ENCODE data around the gene OR6C3. TPM values are rescaled to one million over a fixed set of nuclear protein-coding genes. Genes with fewer than 3 reads are reported as not detected.

OR6C3 gene
- total RNA-seq (2013): not detected
- polyA plus RNA-seq: not detected
- polyA minus RNA-seq: not detected in 2 replicates
- total RNA-seq: 0 to 0.45 (median 0) reads per million in 11 experiments

DNA sequence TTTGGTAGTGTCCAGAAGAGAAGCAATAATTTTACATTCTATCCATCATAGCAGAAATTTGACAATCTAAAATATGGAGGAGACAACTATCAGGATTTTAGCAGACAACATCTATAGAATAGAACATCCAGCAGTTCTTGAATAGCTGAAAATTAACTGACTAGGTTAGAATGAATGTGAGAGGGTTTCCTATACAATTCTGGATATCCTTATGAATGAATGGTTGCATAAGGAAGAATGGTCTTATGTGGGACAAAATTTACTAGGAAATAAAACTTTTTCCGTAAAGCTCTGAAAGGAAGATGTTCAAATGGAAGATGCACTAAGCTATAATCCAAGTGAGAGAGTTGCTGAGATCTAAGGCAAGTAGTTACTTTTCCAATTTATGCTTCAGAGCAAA is at the start of gene OR6C3:
Gene OR6C3, plus strand, starts transcription at position 301 of the 400 bp plus-strand sequence. CDS start 955 bp downstream, outside the sequence.
- WGBS (ENCODE audit: insufficient coverage): 100% methylated on average over 1 of the region's 1 CpG
- no peaks in the 10 kb centered on the region for H3K79me2 ChIP-seq (ENCODE audit: insufficient read depth, low read length)
- H2AFZ ChIP-seq (ENCODE audit: insufficient read depth, low read depth, low read length, poor library complexity, severe bottlenecking): no peak within 1 kb of the TSS
- no peak within 1 kb of the TSS for H3K9ac ChIP-seq (ENCODE audit: insufficient read depth, low read length, poor library complexity, severe bottlenecking)
- H3K36me3 ChIP-seq (replicated peaks in 1 of 2; ENCODE audit: control insufficient read depth in 1 of 2, insufficient read depth in 2 of 2, low read length in 2 of 2): no peaks in the 10 kb centered on the region
- no peak within 1 kb of the TSS for H3K27ac Mint-ChIP-seq
- no peak for DNase-seq
- TF ChIP-seq, protein P1, sequence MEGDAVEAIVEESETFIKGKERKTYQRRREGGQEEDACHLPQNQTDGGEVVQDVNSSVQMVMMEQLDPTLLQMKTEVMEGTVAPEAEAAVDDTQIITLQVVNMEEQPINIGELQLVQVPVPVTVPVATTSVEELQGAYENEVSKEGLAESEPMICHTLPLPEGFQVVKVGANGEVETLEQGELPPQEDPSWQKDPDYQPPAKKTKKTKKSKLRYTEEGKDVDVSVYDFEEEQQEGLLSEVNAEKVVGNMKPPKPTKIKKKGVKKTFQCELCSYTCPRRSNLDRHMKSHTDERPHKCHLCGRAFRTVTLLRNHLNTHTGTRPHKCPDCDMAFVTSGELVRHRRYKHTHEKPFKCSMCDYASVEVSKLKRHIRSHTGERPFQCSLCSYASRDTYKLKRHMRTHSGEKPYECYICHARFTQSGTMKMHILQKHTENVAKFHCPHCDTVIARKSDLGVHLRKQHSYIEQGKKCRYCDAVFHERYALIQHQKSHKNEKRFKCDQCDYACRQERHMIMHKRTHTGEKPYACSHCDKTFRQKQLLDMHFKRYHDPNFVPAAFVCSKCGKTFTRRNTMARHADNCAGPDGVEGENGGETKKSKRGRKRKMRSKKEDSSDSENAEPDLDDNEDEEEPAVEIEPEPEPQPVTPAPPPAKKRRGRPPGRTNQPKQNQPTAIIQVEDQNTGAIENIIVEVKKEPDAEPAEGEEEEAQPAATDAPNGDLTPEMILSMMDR (IDR thresholded peaks at IDR 0.05): no peak
- no peak within 1 kb of the TSS for H3K27ac ChIP-seq (ENCODE audit: low read depth in 1 of 2, low read length in 2 of 2)
- no peaks in the 10 kb centered on the region for H4K20me1 ChIP-seq (ENCODE audit: insufficient read depth, low read length)
- intact Hi-C loops (cut with micrococcal nuclease): no loop called here
- H3K4me1 ChIP-seq (ENCODE audit: control insufficient read depth in 1 of 2, insufficient read depth in 2 of 2, low read length in 2 of 2): no peaks in the 10 kb centered on the region
- H3K4me1 Mint-ChIP-seq: no peaks in the 10 kb centered on the region
- H3K4me3 Mint-ChIP-seq: no peak within 1 kb of the TSS
- no peaks in the 10 kb centered on the region for H3K36me3 Mint-ChIP-seq
- H3K4me3 ChIP-seq (replicated peaks in 1 of 3; ENCODE audit: low read depth in 2 of 3, low read length in 3 of 3): no peak within 1 kb of the TSS
- H3K9me3 ChIP-seq (replicated peaks in 1 of 2; ENCODE audit: control insufficient read depth in 1 of 2, insufficient read depth in 1 of 2, low read length in 2 of 2): no peaks in the 10 kb centered on the region
- no peak within 1 kb of the TSS for H3K4me2 ChIP-seq (replicated peaks; ENCODE audit: extremely low read depth, low read length, poor library complexity, severe bottlenecking)
- peaks cover 2 to 8% (median 2%) of the 10 kb centered on the region in 3 donors for H3K27me3 Mint-ChIP-seq (ENCODE audit: low read depth in 3 of 3)
- peaks cover 0 to 4% (median 0%) of the 10 kb centered on the region in 7 donors for H3K9me3 Mint-ChIP-seq
- H3K27me3 ChIP-seq (ENCODE audit: control insufficient read depth in 2 of 2, insufficient read depth in 2 of 2, low read length in 2 of 2): peaks cover 0 to 2% of the 10 kb centered on the region in 2 donors

DNA sequence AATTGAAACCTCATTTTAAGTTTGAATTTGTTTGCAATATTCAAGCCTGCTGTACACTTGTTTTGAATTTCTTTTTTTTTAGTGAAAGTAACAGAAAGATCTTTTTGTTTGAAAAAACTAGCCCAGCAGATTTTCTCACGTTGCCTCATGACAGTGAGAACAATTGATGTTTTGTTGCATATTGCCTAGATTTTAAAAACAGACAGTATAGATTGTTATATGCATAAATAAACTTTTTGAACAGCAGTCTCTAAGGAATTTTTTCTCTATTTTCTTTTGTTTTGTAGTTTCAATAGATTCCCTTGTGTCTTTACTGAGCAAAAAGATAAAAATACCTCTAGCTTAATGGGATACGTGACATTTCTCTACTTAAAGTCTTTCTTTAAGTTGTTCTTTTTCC is 49.6 kb upstream of the OR6C3 start:
- Histone ChIP-seq H3K36me3 (replicated peaks in 1 of 2; ENCODE audit: control insufficient read depth in 1 of 2, insufficient read depth in 2 of 2, low read length in 2 of 2) (no peaks in the 10 kb centered on the region), H3K4me3 (replicated peaks in 1 of 3; ENCODE audit: low read depth in 2 of 3, low read length in 3 of 3) (no peak overlapping the region), H3K79me2 (ENCODE audit: insufficient read depth, low read length) (no peaks in the 10 kb centered on the region), H3K4me2 (replicated peaks; ENCODE audit: extremely low read depth, low read length, poor library complexity, severe bottlenecking) (no peak overlapping the region), H3K9me3 (replicated peaks in 1 of 2; ENCODE audit: control insufficient read depth in 1 of 2, insufficient read depth in 1 of 2, low read length in 2 of 2) (no peaks in the 10 kb centered on the region), H3K27me3 (ENCODE audit: control insufficient read depth in 2 of 2, insufficient read depth in 2 of 2, low read length in 2 of 2) (peaks cover 0 to 3% of the 10 kb centered on the region in 2 donors), H2AFZ (ENCODE audit: insufficient read depth, low read depth, low read length, poor library complexity, severe bottlenecking) (no peak overlapping the region), H3K27ac (ENCODE audit: low read depth in 1 of 2, low read length in 2 of 2) (no peak overlapping the region), H3K4me1 (ENCODE audit: control insufficient read depth in 1 of 2, insufficient read depth in 2 of 2, low read length in 2 of 2) (no peaks in the 10 kb centered on the region), H3K9ac (ENCODE audit: insufficient read depth, low read length, poor library complexity, severe bottlenecking) (no peak overlapping the region), H4K20me1 (ENCODE audit: insufficient read depth, low read length) (no peaks in the 10 kb centered on the region)
- TF ChIP-seq, protein P1 (IDR thresholded peaks at IDR 0.05): no peak
- no peak overlapping the region for H3K4me3 Mint-ChIP-seq
- WGBS (ENCODE audit: insufficient coverage): no CpG with 5 or more reads among the region's 2 CpGs
- H3K27ac Mint-ChIP-seq: no peak overlapping the region
- H3K9me3 Mint-ChIP-seq: peaks cover 0 to 4% (median 0%) of the 10 kb centered on the region in 7 donors
- intact Hi-C loops (cut with micrococcal nuclease): no loop called here
- H3K36me3 Mint-ChIP-seq: no peaks in the 10 kb centered on the region
- no peaks in the 10 kb centered on the region for H3K4me1 Mint-ChIP-seq
- peaks cover 2 to 10% (median 2%) of the 10 kb centered on the region in 3 donors for H3K27me3 Mint-ChIP-seq (ENCODE audit: low read depth in 3 of 3)
- no peak for DNase-seq

Data from CD14-positive monocyte (primary cell).